Erythroblast (primary cell): ENCODE results near the gene ACRV1.

Experiments
- GATA1 ChIP-seq: IDR thresholded peaks from 2 replicates; pipeline ENCODE4 v1.6.1; 2011; ENCODE audit warnings: low read depth, mild to moderate bottlenecking, control low read depth, low read length, moderate library complexity
- POLR2A ChIP-seq: IDR thresholded peaks from 2 replicates; pipeline ENCODE4 v1.6.1; 2011; ENCODE audit warnings: mild to moderate bottlenecking, low read length

GRCh38 chr11:125637840-125638239 is 42.8 kb downstream of the ACRV1 start:
- TF ChIP-seq POLR2A: no peak
- no peak for TF ChIP-seq GATA1
